ENCODE data around the gene ICOS. TPM values are rescaled to one million over a fixed set of nuclear protein-coding genes. Genes with fewer than 3 reads are reported as not detected.

The ICOS gene
- total RNA-seq, 1 donor from 2014 or later = not detected

DNA sequence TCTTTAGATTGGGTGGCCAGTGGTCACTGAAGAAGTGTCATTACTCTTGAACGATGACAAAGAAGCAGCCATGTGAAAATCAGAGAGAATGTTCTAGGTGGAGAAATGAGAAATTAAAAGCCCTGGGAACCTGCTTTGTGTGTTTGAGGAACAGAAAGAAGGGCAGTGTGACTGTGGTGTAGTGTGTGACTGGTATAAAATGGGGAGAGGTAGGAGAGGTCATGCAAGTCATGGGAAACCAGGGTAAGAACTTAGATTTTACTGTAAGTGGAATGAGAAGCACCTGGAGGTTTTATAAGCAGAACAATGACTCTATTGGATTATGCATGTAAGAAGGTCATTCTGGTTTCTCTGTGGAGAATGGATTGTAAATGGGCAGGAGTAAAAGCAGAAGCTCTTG lies 12.2 kb downstream of the ICOS start:
- no peak overlapping the region for H3K4me3 Mint-ChIP-seq (ENCODE audit: unreplicated experiment)
- H3K4me1 Mint-ChIP-seq (ENCODE audit: low read depth, unreplicated experiment) = no peaks in the 10 kb centered on the region
- no peak for DNase-seq
- H3K27me3 Mint-ChIP-seq (ENCODE audit: unreplicated experiment) = no peaks in the 10 kb centered on the region
- no peak overlapping the region for H3K27ac Mint-ChIP-seq (ENCODE audit: unreplicated experiment)
- TF ChIP-seq, protein P1, sequence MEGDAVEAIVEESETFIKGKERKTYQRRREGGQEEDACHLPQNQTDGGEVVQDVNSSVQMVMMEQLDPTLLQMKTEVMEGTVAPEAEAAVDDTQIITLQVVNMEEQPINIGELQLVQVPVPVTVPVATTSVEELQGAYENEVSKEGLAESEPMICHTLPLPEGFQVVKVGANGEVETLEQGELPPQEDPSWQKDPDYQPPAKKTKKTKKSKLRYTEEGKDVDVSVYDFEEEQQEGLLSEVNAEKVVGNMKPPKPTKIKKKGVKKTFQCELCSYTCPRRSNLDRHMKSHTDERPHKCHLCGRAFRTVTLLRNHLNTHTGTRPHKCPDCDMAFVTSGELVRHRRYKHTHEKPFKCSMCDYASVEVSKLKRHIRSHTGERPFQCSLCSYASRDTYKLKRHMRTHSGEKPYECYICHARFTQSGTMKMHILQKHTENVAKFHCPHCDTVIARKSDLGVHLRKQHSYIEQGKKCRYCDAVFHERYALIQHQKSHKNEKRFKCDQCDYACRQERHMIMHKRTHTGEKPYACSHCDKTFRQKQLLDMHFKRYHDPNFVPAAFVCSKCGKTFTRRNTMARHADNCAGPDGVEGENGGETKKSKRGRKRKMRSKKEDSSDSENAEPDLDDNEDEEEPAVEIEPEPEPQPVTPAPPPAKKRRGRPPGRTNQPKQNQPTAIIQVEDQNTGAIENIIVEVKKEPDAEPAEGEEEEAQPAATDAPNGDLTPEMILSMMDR (IDR thresholded peaks at IDR 0.05; ENCODE audit: partially characterized antibody, unreplicated experiment) = no peak
- no peaks in the 10 kb centered on the region for H3K9me3 Mint-ChIP-seq (ENCODE audit: unreplicated experiment)
- no peaks in the 10 kb centered on the region for H3K36me3 Mint-ChIP-seq (ENCODE audit: unreplicated experiment)

DNA sequence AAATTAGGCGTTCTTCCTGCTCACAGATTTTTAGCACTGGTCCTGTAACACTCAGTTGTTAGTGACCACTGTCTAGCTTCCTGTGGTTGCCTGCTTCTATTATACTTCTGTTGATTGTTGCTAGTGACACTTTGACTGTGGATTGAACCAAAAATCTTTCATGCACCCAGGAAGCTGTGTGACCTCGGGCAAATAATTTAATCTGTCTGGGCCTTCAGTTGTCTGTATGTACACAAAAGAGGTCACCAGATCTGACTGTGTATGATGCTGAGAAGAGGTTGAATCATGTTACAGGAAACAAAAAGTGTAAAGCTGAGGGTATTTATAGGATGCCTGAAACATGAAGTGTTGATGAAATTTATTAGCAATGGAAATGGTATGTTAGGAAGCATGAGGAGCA lies 12.7 kb downstream of the ICOS start:
- H3K36me3 Mint-ChIP-seq (ENCODE audit: unreplicated experiment) = no peaks in the 10 kb centered on the region
- H3K4me1 Mint-ChIP-seq (ENCODE audit: low read depth, unreplicated experiment) = no peaks in the 10 kb centered on the region
- DNase-seq = no peak
- H3K4me3 Mint-ChIP-seq (ENCODE audit: unreplicated experiment) = no peak overlapping the region
- H3K9me3 Mint-ChIP-seq (ENCODE audit: unreplicated experiment) = no peaks in the 10 kb centered on the region
- TF ChIP-seq, protein P1 (IDR thresholded peaks at IDR 0.05; ENCODE audit: partially characterized antibody, unreplicated experiment) = no peak
- H3K27ac Mint-ChIP-seq (ENCODE audit: unreplicated experiment) = no peak overlapping the region
- no peaks in the 10 kb centered on the region for H3K27me3 Mint-ChIP-seq (ENCODE audit: unreplicated experiment)

DNA sequence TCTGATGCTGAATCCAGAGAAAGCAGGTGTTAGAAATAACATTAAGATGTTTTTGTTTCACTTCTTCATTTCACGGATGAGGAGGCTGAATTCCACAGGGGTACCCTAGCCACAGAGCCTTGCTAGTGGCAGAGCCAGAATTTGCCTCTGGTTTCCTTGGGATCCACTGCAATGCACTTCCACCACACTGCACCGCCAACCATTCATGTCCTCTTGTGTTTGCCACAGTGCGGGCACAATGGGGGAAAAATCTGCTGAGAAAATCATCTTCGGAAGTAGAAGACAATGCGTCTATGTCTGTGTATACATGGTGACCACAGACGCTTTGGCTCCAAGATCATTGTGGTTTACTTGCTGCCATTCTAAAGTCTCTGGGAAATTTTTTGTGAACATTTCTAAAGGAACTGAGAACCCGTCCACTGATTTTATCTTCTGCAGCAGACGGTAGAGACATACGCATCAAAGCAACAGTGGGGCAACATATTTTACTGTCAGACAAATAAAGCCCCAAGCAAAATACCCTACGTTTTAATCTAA lies 14.9 kb downstream of the ICOS start:
- TF ChIP-seq, protein P1 (IDR thresholded peaks at IDR 0.05; ENCODE audit: partially characterized antibody, unreplicated experiment) = no peak
- no peaks in the 10 kb centered on the region for H3K27me3 Mint-ChIP-seq (ENCODE audit: unreplicated experiment)
- no peak overlapping the region for H3K27ac Mint-ChIP-seq (ENCODE audit: unreplicated experiment)
- H3K36me3 Mint-ChIP-seq (ENCODE audit: unreplicated experiment) = no peaks in the 10 kb centered on the region
- no peaks in the 10 kb centered on the region for H3K4me1 Mint-ChIP-seq (ENCODE audit: low read depth, unreplicated experiment)
- H3K9me3 Mint-ChIP-seq (ENCODE audit: unreplicated experiment) = no peaks in the 10 kb centered on the region
- DNase-seq = no peak
- H3K4me3 Mint-ChIP-seq (ENCODE audit: unreplicated experiment) = no peak overlapping the region

DNA sequence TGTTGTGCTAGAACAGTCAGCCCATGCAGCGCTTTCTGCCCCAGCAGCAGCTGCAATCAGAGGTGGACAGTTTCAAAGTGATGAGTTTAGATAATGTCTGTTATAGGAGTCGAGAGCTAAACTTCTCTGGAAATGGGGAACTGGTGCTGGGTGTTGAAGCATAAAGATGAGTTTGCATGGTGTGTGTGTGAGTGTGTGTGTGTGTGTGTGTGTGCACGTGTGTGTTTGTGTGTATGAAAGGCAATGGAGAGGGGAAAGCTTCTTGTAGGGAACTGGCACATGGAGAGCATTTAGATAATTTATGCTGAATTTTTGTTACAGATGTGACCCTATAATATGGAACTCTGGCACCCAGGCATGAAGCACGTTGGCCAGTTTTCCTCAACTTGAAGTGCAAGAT lies 22.7 kb downstream of the ICOS start:
- DNase-seq = no peak
- H3K4me3 Mint-ChIP-seq (ENCODE audit: unreplicated experiment) = no peak overlapping the region
- TF ChIP-seq, protein P1 (IDR thresholded peaks at IDR 0.05; ENCODE audit: partially characterized antibody, unreplicated experiment) = no peak
- H3K27ac Mint-ChIP-seq (ENCODE audit: unreplicated experiment) = no peak overlapping the region
- H3K4me1 Mint-ChIP-seq (ENCODE audit: low read depth, unreplicated experiment) = no peaks in the 10 kb centered on the region
- no peaks in the 10 kb centered on the region for H3K36me3 Mint-ChIP-seq (ENCODE audit: unreplicated experiment)
- H3K9me3 Mint-ChIP-seq (ENCODE audit: unreplicated experiment) = no peaks in the 10 kb centered on the region
- H3K27me3 Mint-ChIP-seq (ENCODE audit: unreplicated experiment) = no peaks in the 10 kb centered on the region

DNA sequence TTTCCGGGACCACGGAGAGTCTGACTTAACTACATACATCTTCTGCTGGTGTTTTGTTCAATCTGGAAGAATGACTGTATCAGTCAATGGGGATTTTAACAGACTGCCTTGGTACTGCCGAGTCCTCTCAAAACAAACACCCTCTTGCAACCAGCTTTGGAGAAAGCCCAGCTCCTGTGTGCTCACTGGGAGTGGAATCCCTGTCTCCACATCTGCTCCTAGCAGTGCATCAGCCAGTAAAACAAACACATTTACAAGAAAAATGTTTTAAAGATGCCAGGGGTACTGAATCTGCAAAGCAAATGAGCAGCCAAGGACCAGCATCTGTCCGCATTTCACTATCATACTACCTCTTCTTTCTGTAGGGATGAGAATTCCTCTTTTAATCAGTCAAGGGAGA lies 23.1 kb downstream of the ICOS start:
- H3K9me3 Mint-ChIP-seq (ENCODE audit: unreplicated experiment) = no peaks in the 10 kb centered on the region
- H3K4me1 Mint-ChIP-seq (ENCODE audit: low read depth, unreplicated experiment) = no peaks in the 10 kb centered on the region
- no peaks in the 10 kb centered on the region for H3K27me3 Mint-ChIP-seq (ENCODE audit: unreplicated experiment)
- TF ChIP-seq, protein P1 (IDR thresholded peaks at IDR 0.05; ENCODE audit: partially characterized antibody, unreplicated experiment) = no peak
- H3K27ac Mint-ChIP-seq (ENCODE audit: unreplicated experiment) = no peak overlapping the region
- no peaks in the 10 kb centered on the region for H3K36me3 Mint-ChIP-seq (ENCODE audit: unreplicated experiment)
- DNase-seq = no peak
- no peak overlapping the region for H3K4me3 Mint-ChIP-seq (ENCODE audit: unreplicated experiment)

Data from glutamatergic neuron (in vitro differentiated cells).